Karpas-422 (cell line): ENCODE data around the gene SNRPA. TPM values are rescaled to one million over a fixed set of nuclear protein-coding genes. Genes with fewer than 3 reads are reported as not detected.

Experiments used
- DNase-seq: peaks from one replicate; pipeline ENCODE4 v3.0.0-alpha.2; 2015
- H2AFZ ChIP-seq: fragments of 200-600 bp; sonication (generic); 2 replicates; pipeline ENCODE4 v1.6.1; 2014; ENCODE audit warnings: antibody characterized with exemption, low read length, mixed read lengths
- H3K27ac ChIP-seq: fragments of 200-600 bp; sonication (generic); 2 replicates; pipeline ENCODE4 v1.5.1; 2014; ENCODE audit warnings: mild to moderate bottlenecking, low read length, moderate library complexity
- H3K27me3 ChIP-seq: fragments of 200-600 bp; sonication (generic); 2 replicates; pipeline ENCODE4 v1.6.1; 2014; ENCODE audit warnings: low read length, mixed read lengths
- H3K36me3 ChIP-seq: fragments of 200-600 bp; sonication (generic); 2 replicates; pipeline ENCODE4 v1.6.1; 2014; ENCODE audit warnings: low read length, mixed read lengths; ENCODE audit not compliant: insufficient read depth
- H3K4me1 ChIP-seq: fragments of 200-600 bp; sonication (generic); 2 replicates; pipeline ENCODE4 v1.6.1; 2014; ENCODE audit warnings: mild to moderate bottlenecking, low read length, mixed read lengths
- H3K4me2 ChIP-seq: fragments of 200-600 bp; sonication (generic); 2 replicates; pipeline ENCODE4 v1.6.1; 2014; ENCODE audit warnings: low read length, low read depth, mild to moderate bottlenecking; ENCODE audit not compliant: poor library complexity, severe bottlenecking
- H3K4me3 ChIP-seq: fragments of 200-600 bp; sonication (generic); 2 replicates; pipeline ENCODE4 v1.5.1; 2014; ENCODE audit warnings: mild to moderate bottlenecking, antibody characterized with exemption, low read length, mixed read lengths
- H3K79me2 ChIP-seq: fragments of 200-600 bp; sonication (generic); 2 replicates; pipeline ENCODE4 v1.6.1; 2014; ENCODE audit warnings: mild to moderate bottlenecking, low read length, mixed read lengths
- H3K9ac ChIP-seq: fragments of 200-600 bp; sonication (generic); 2 replicates; pipeline ENCODE4 v1.6.0; 2014; ENCODE audit warnings: low read length
- H3K9me2 ChIP-seq: fragments of 200-600 bp; sonication (generic), shearing (Covaris generic); replicated peaks from 2 replicates; pipeline ENCODE4 v1.6.0; 2014; ENCODE audit warnings: mild to moderate bottlenecking, low read length, moderate library complexity; ENCODE audit not compliant: insufficient read depth
- H3K9me3 ChIP-seq: fragments of 300-700, 200-600 bp; sonication (generic); 2 replicates; pipeline ENCODE4 v1.6.1; 2014; ENCODE audit warnings: low read length, mixed read lengths
- H4K20me1 ChIP-seq: fragments of 200-600 bp; sonication (generic); 2 replicates; pipeline ENCODE4 v1.6.1; 2014; ENCODE audit warnings: mild to moderate bottlenecking, antibody characterized with exemption, low read length, low read depth; ENCODE audit not compliant: insufficient read depth
- total RNA-seq: library from RNA; depleted of rRNA; stranded (reverse); fragments of >200 nt; shearing (Covaris generic); gene quantifications from 2 replicates; pipeline ENCODE4 v1.2.3, GENCODE V29; 2014; ENCODE audit warnings: low replicate concordance

Gene SNRPA
- total RNA-seq, 1 experiment from 2014 or later, result 136 TPM

DNA sequence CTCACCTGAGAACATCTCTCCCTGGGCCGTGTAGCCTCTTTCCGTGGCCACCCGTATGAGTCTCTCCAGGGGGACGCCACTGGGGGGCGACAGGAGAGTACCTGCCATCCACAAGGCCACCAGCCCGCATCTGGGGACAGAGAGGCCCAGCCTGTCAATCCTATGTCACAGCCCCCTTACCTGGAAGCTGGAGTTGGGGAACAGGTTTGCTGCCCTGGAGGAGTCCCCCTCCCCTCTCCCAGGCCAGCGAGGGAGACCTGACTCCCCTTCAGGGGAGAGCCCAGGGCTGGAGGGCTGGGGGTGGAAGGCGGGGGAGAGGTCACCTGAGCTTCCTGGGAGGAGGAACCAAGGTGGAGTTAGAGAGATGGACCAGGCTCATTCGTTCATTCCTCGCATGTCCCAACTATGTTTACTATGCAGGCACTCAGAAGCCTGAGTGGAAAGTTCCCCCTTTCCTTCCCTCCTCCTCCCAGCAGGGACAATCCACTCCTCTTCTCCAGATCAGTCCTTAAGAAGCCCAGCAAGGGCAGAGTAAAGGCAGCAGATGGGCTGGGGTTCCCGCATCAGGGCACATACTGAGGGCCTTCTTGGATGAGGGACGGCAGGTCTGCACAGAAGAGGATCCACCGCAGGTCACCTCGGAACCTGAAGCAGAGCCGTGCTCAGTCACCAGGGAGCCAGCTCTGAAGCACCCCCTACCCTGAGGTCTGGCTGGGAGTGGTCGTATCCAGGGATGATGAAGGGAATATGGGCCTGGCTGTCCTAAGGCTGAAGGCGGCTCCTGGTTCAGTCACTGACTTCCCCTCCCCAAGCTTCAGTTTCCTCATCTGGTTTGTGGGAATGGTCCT is 6.2 kb upstream of the SNRPA start:
- no peaks in the 10 kb centered on the region for H3K9me3 ChIP-seq
- no peak overlapping the region for H3K9ac ChIP-seq
- peaks cover 21% of the 10 kb centered on the region for H3K4me1 ChIP-seq
- H3K4me3 ChIP-seq, result no peak overlapping the region
- DNase-seq, result peak; percentile 72
- no peak overlapping the region for H3K27ac ChIP-seq
- peaks cover 20% of the 10 kb centered on the region for H3K79me2 ChIP-seq
- H3K27me3 ChIP-seq, result no peaks in the 10 kb centered on the region
- no peaks in the 10 kb centered on the region for H3K9me2 ChIP-seq
- H3K36me3 ChIP-seq, result no peaks in the 10 kb centered on the region
- no peak overlapping the region for H2AFZ ChIP-seq
- no peak overlapping the region for H3K4me2 ChIP-seq
- H4K20me1 ChIP-seq, result no peaks in the 10 kb centered on the region

DNA sequence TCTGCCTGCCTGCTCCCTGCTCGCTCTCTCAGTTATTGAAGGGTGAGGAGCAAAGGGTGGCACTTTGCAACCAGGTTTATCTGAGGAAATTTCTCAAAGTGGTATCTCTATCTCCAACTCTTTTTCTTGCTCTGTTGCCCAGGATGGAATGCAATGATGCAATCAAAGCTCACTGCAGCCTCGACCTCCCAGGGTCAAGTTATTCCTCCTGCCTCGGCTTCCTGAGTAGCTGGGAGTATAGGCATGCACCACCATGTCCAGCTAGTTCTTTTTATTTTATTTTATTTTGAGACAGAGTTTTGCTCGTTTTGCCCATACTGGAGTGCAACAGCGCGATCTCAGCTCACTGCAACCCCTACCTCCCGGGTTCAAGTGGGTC is 5.6 kb upstream of the SNRPA start:
- Histone ChIP-seq H4K20me1 (no peaks in the 10 kb centered on the region), H3K4me1 (peaks cover 26% of the 10 kb centered on the region), H3K9ac (no peak overlapping the region), H3K27me3 (no peaks in the 10 kb centered on the region), H3K9me2 (no peaks in the 10 kb centered on the region), H3K79me2 (peaks cover 25% of the 10 kb centered on the region), H2AFZ (no peak overlapping the region), H3K9me3 (no peaks in the 10 kb centered on the region), H3K27ac (no peak overlapping the region), H3K4me2 (no peak overlapping the region), H3K36me3 (no peaks in the 10 kb centered on the region), H3K4me3 (no peak overlapping the region)
- no peak for DNase-seq

DNA sequence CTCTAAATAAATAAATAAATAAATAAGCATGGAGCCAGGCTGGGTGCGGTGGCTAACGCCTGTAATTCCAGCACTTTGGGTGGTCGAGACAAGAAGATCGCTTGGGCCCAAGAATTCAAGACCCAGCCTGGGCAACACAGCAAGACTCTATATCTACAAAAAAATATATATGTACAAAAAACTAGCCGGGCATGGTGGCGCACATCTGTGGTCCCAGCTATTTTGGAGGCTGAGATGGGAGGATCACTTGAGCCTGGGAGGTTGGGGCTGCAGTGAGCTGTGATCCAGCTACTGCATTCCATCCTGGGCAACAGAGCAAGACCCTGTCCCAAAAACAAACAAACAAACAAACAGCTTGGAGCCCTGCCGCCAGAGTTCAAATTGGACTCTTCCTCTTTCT is 3.5 kb upstream of the SNRPA start:
- no peak overlapping the region for H3K9ac ChIP-seq
- no peaks in the 10 kb centered on the region for H3K9me2 ChIP-seq
- H3K4me2 ChIP-seq, result no peak overlapping the region
- H3K9me3 ChIP-seq, result no peaks in the 10 kb centered on the region
- peaks cover 30% of the 10 kb centered on the region for H3K4me1 ChIP-seq
- no peaks in the 10 kb centered on the region; the same call in 1 of the 2 replicates for H3K36me3 ChIP-seq
- 0 out of 2 replicates have a peak overlapping the region, but pooled peaks have one; percentile 13 for H3K27ac ChIP-seq
- DNase-seq, result no peak
- no peak overlapping the region for H2AFZ ChIP-seq
- no peaks in the 10 kb centered on the region for H3K27me3 ChIP-seq
- H3K79me2 ChIP-seq, result peaks cover 41% of the 10 kb centered on the region
- H4K20me1 ChIP-seq, result no peaks in the 10 kb centered on the region
- H3K4me3 ChIP-seq, result no peak overlapping the region

DNA sequence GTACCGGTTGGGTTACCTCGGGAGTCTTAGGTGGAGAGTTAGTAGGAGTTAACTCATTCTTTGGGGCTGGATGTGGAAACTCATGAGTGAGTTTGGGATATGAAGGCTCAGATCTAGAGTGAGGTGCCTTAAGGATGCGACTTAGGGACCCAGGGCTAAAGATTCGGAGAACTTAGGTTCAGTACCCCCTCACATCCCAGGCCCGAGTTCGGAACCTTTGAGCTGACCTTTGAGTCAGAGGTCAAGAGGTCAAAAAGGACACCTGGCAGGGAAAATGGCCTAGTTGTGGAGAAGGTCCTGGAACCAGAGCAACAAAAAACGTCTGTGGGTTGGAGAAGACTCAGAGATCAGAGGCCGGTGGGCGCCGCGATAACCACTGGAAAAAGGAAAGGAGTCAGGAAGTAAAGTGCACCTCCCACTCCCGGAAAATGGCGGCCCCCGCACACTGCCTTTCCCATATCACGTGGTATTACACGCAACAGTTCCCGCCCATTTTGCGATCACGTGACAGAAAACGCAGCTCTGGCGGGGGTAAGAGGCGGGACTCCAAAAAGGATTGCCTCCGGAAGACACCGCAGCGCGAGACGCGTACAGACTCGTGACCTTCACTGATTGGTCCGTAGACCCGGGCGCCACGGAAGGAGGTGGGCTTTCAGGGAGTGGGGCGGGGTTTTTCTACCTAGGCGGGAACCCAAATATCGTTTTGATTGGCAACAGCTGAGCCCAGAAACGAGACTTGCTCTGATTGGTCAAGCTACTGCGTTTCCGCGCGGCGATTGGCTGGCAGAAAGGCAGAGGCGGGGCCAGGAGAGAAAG is 737 bp upstream of the SNRPA start, which contains the start of gene ACTMAP:
Gene ACTMAP (minus strand): TSS at position 420 of the 816 bp plus-strand sequence. CDS start 674 bp downstream, outside the sequence.
- Histone ChIP-seq H3K4me2 (peak within 1 kb of the TSS; percentile 89), H3K9ac (peak within 1 kb of the TSS; percentile 96), H3K79me2 (peaks cover 66% of the 10 kb centered on the region), H3K36me3 (peaks cover 7% of the 10 kb centered on the region), H3K27me3 (no peaks in the 10 kb centered on the region), H3K27ac (peak within 1 kb of the TSS; percentile 86), H3K4me3 (peak within 1 kb of the TSS; percentile 93), H4K20me1 (peaks cover 10% of the 10 kb centered on the region), H3K4me1 (peaks cover 50% of the 10 kb centered on the region), H3K9me2 (no peaks in the 10 kb centered on the region), H2AFZ (peak within 1 kb of the TSS; percentile 80; the same call in 1 of the 2 replicates), H3K9me3 (no peaks in the 10 kb centered on the region)
- DNase-seq, result peak; percentile 100

DNA sequence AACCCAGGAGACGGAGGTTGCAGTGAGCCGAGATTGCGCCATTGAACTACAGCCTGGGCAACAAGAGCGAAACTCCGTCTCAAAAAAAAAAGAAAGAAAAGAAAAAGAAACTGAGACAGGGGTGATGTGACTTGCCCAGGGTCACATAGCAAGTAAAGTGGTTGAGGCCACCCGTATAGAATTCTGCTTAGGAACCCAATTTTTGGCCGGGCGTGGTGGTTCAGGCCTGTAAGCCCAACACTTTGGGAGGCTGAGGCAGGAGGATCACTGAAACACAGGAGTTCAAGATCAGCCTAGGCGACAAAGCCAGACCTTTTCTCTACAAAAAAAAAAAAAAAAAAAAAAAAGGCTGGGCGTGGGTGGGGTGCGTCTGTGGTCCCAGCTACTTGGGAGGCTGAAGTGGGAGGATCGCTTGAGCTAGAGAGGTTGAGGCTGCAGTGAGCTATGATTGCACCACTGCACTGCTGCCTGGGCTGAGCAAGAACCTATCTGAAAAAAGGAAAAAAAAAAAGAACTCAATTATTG is 1.3 kb downstream of the SNRPA start:
- DNase-seq, result no peak
- peak overlapping the region; percentile 95 for H3K9ac ChIP-seq
- H2AFZ ChIP-seq, result no peak overlapping the region

DNA sequence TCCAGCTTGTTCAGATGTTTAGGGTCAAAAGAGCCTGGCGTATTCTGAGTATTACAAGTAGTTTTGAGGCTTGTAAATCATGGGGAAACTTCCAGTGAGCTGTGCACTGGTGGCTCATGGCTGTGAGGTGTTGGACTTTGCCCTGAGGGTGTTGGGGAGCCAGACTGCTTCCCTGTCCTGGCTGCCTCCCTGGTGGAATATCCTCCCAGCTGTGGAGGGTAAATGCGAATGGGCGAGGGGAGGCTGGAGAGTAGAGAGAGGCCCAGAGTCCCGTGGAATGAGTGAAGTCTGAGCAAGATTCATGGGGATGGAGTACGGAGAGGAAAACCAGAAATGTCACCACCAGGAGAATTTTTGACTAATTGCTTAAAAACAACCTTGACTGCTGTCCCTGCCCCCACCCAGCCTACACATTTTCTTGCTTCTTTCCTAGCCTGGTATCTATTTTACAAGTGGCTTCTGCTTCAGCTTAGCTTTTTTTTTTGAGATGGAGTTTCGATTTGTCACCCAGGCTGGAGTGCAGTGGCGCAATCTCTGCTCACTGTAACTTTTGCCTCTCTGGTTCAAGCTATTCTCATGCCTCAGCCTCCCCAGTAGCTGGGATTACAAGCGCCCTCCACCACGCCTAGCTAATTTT is 3.7 kb downstream of the SNRPA start:
- Histone ChIP-seq H2AFZ (no peak overlapping the region), H3K27me3 (no peaks in the 10 kb centered on the region), H3K4me1 (peaks cover 37% of the 10 kb centered on the region), H4K20me1 (peaks cover 39% of the 10 kb centered on the region), H3K36me3 (peaks cover 38% of the 10 kb centered on the region), H3K27ac (peak overlapping the region; percentile 28; the same call in 1 of the 2 replicates), H3K79me2 (peaks cover 78% of the 10 kb centered on the region), H3K9me3 (no peaks in the 10 kb centered on the region), H3K4me3 (peak overlapping the region; percentile 16; the same call in 1 of the 2 replicates), H3K9ac (peak overlapping the region; percentile 39; the same call in 1 of the 2 replicates), H3K9me2 (no peaks in the 10 kb centered on the region), H3K4me2 (peak overlapping the region; percentile 38)
- DNase-seq, result no peak

More for the DNA sequence above, 1.3 kb downstream of the SNRPA start:
- Histone ChIP-seq H3K27ac (peak overlapping the region; percentile 86), H3K36me3 (peaks cover 24% of the 10 kb centered on the region), H3K79me2 (peaks cover 87% of the 10 kb centered on the region), H3K27me3 (no peaks in the 10 kb centered on the region), H3K4me1 (peaks cover 58% of the 10 kb centered on the region), H3K9me2 (no peaks in the 10 kb centered on the region), H4K20me1 (peaks cover 30% of the 10 kb centered on the region), H3K4me3 (peak overlapping the region; percentile 93), H3K4me2 (peak overlapping the region; percentile 89), H3K9me3 (no peaks in the 10 kb centered on the region)

DNA sequence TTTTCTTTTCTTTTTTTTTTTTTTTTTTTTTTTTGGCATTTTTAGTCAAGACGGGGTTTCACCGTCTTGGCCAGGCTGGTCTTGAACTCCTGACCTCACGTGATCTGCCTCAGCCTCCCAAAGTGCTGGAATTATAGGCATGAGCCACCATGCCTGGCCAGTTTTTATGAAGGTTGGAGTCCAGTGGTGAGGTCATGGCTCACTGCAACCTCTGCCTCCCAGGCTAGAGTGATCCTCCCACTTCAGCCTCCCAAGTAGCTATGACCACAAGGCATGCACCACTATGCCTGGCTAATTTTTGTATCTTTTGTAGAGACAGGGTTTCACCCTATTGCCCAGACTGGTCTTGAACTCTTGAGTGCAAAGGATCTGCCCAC is 4.2 kb downstream of the SNRPA start:
- Histone ChIP-seq H3K9me3 (no peaks in the 10 kb centered on the region), H2AFZ (no peak overlapping the region), H3K9ac (no peak overlapping the region), H3K9me2 (no peaks in the 10 kb centered on the region), H3K4me3 (no peak overlapping the region), H3K27ac (no peak overlapping the region), H4K20me1 (peaks cover 39% of the 10 kb centered on the region), H3K4me1 (peaks cover 32% of the 10 kb centered on the region), H3K27me3 (no peaks in the 10 kb centered on the region), H3K79me2 (peaks cover 74% of the 10 kb centered on the region), H3K36me3 (peaks cover 43% of the 10 kb centered on the region), H3K4me2 (peak overlapping the region; percentile 38)
- no peak for DNase-seq
